HG03039 (cell line): Measurements from ENCODE around the gene MACROD1.

Experiments
- ATAC-seq: cut with Tn5 transposase; IDR thresholded peaks from one replicate; pipeline ENCODE4 v1.9.1; 2021; ENCODE audit warnings: mild to moderate bottlenecking, moderate library complexity; ENCODE audit not compliant: unreplicated experiment

Gene MACROD1

GRCh38 chr11:64114231-64114630 is 51.7 kb downstream of the MACROD1 start:
- ATAC-seq, result no peak

GRCh38 chr11:64113462-64113780 is 52.5 kb downstream of the MACROD1 start:
- ATAC-seq, result no peak

- no peak for ATAC-seq
These were observed 53.0 kb downstream of the MACROD1 start for GRCh38 chr11:64112771-64113461.

- no peak for ATAC-seq
These were observed 55.2 kb downstream of the MACROD1 start for GRCh38 chr11:64110465-64111375.

- ATAC-seq, result no peak
These were observed 56.6 kb downstream of the MACROD1 start for GRCh38 chr11:64109332-64109731.

- no peak for ATAC-seq
These were observed 58.6 kb downstream of the MACROD1 start for GRCh38 chr11:64107303-64107702.

- ATAC-seq, result no peak
These were observed 61.3 kb downstream of the MACROD1 start for GRCh38 chr11:64104632-64105031.

GRCh38 chr11:64103277-64103985 is 62.5 kb downstream of the MACROD1 start:
- no peak for ATAC-seq

GRCh38 chr11:64102005-64102738 is 63.7 kb downstream of the MACROD1 start:
- no peak for ATAC-seq

- ATAC-seq, result no peak
These were observed 64.5 kb downstream of the MACROD1 start for GRCh38 chr11:64101461-64101860.

GRCh38 chr11:64100782-64101353 is 65.0 kb downstream of the MACROD1 start:
- ATAC-seq, result no peak

- no peak for ATAC-seq
These were observed 65.6 kb downstream of the MACROD1 start for GRCh38 chr11:64100360-64100759.

- no peak for ATAC-seq
These were observed 66.5 kb downstream of the MACROD1 start for GRCh38 chr11:64099436-64099835.

GRCh38 chr11:64098318-64098831 is 67.5 kb downstream of the MACROD1 start:
- ATAC-seq, result no peak

GRCh38 chr11:64097468-64098317 is 68.2 kb downstream of the MACROD1 start:
- no peak for ATAC-seq

GRCh38 chr11:64096835-64097234 is 69.1 kb downstream of the MACROD1 start:
- no peak for ATAC-seq

GRCh38 chr11:64095949-64096348 is 70.0 kb downstream of the MACROD1 start:
- ATAC-seq, result no peak

- ATAC-seq, result no peak
These were observed 70.6 kb downstream of the MACROD1 start for GRCh38 chr11:64095273-64095817.
